ENCODE data around the gene PLCB4.
A peak's percentile ranks its signal among the peaks of the same experiment; 100 is the strongest.

PLCB4 gene

DNA sequence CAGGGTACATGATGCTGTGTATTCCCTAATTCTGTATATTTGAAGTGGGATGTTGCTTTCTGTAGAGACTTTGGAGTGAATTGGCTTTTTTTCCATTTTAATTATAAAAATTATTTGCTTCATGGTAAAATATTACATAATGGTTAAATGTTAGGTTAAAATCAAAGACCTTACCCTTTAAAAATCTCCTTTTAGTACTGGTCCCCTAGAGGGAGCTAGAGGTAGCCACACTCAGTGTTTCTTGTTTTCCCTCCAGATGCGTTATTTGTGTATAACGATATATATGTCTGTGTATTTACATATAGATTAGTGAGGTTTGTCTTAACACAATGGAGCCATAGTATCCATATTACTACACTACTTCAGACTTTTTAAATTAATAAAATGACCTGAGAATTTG is 146.7 kb downstream of the PLCB4 start:
- H2BK15ac ChIP-seq (ENCODE audit: low read depth, poor library complexity, severe bottlenecking): no peak overlapping the region

DNA sequence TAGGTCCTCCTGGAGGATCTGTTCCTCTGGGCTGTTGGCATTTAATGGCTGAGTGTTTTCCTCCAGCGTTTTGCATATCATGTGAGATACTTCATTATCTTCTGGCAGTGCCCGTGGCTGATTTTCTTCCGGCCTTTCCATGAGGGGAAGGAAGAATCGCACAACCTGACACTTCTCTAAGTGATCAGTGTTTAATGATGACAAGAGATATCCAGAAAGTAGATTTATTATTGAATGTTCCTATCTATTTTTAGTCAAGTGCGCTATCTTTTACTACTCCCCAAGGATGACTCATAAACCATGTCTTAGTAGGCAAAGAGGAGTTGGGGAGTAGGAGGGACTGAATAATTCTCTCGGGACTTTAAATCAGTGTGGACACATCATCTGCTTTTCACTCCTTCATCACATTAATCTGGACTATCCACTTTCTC is 149.7 kb downstream of the PLCB4 start:
- no peak overlapping the region for H2AFZ ChIP-seq (ENCODE audit: low read depth, low read length)
- no peak overlapping the region for H3K18ac ChIP-seq (ENCODE audit: low read depth in 1 of 2, low read length in 2 of 2)
- DNase-seq: peak; percentile 90
- no peak overlapping the region for H3K27ac ChIP-seq (ENCODE audit: low read length, poor library complexity, severe bottlenecking)
- no peak overlapping the region for H3K4me2 ChIP-seq (ENCODE audit: low read length, poor library complexity, severe bottlenecking)
- H2BK5ac ChIP-seq (ENCODE audit: low read depth, low read length, poor library complexity, severe bottlenecking): no peak overlapping the region
- H3K79me1 ChIP-seq (replicated peaks; ENCODE audit: low read length, poor library complexity, severe bottlenecking): peaks cover 11% of the 10 kb centered on the region
- H3K14ac ChIP-seq (ENCODE audit: low read length in 2 of 2): no peak overlapping the region
- no peak overlapping the region for H2BK12ac ChIP-seq (ENCODE audit: low read length in 2 of 2)
- H3K4ac ChIP-seq (ENCODE audit: low read depth in 1 of 2, low read length in 2 of 2): no peak overlapping the region
- H3K9ac ChIP-seq (ENCODE audit: low read length): no peak overlapping the region
- no peak overlapping the region for H4K8ac ChIP-seq (ENCODE audit: low read length)
- no peak overlapping the region for H3K23ac ChIP-seq (ENCODE audit: low read length in 2 of 2)
- no peak overlapping the region for H2BK120ac ChIP-seq (ENCODE audit: low read depth, low read length)
- H3K4me1 ChIP-seq (ENCODE audit: control insufficient read depth, insufficient read depth, low read depth, low read length): peaks cover 15% of the 10 kb centered on the region
- H2BK15ac ChIP-seq (ENCODE audit: low read depth, poor library complexity, severe bottlenecking): no peak overlapping the region
- peaks cover 0 to 3% of the 10 kb centered on the region in 2 experiments for H3K36me3 ChIP-seq (ENCODE audit: control insufficient read depth in 1 of 2, insufficient read depth in 2 of 2, low read depth in 1 of 2, low read length in 2 of 2)
- H3K27me3 ChIP-seq (ENCODE audit: control insufficient read depth in 1 of 2, insufficient read depth in 1 of 2, low read length in 2 of 2): no peaks in the 10 kb centered on the region
- H3K9me3 ChIP-seq (ENCODE audit: control insufficient read depth, low read length): no peaks in the 10 kb centered on the region
- no peak overlapping the region for H2AK5ac ChIP-seq (ENCODE audit: low read length, severe bottlenecking)
- no peak overlapping the region for H4K91ac ChIP-seq (ENCODE audit: low read length)
- no peak overlapping the region for H3K4me3 ChIP-seq (ENCODE audit: insufficient read depth in 1 of 2, low read depth in 1 of 2, low read length in 2 of 2)
- 16% methylated on average over 3 of the region's 6 CpGs for WGBS

More for the DNA sequence above, 146.7 kb downstream of the PLCB4 start:
- no peak overlapping the region for H2AFZ ChIP-seq (ENCODE audit: low read depth, low read length)
- no peak overlapping the region for H3K23ac ChIP-seq (ENCODE audit: low read length in 2 of 2)
- no peak overlapping the region for H4K91ac ChIP-seq (ENCODE audit: low read length)
- no peak overlapping the region for H3K9ac ChIP-seq (ENCODE audit: low read length)
- WGBS: no CpG with 5 or more reads among the region's 2 CpGs
- DNase-seq: no peak
- no peak overlapping the region for H4K8ac ChIP-seq (ENCODE audit: low read length)
- no peak overlapping the region for H3K4ac ChIP-seq (ENCODE audit: low read depth in 1 of 2, low read length in 2 of 2)
- no peak overlapping the region for H2BK120ac ChIP-seq (ENCODE audit: low read depth, low read length)
- H3K36me3 ChIP-seq (ENCODE audit: control insufficient read depth in 1 of 2, insufficient read depth in 2 of 2, low read depth in 1 of 2, low read length in 2 of 2): peaks cover 0 to 6% of the 10 kb centered on the region in 2 experiments
- H2BK12ac ChIP-seq (ENCODE audit: low read length in 2 of 2): no peak overlapping the region
- H3K27me3 ChIP-seq (ENCODE audit: control insufficient read depth in 1 of 2, insufficient read depth in 1 of 2, low read length in 2 of 2): no peaks in the 10 kb centered on the region
- no peak overlapping the region for H3K4me3 ChIP-seq (ENCODE audit: insufficient read depth in 1 of 2, low read depth in 1 of 2, low read length in 2 of 2)
- H3K4me2 ChIP-seq (ENCODE audit: low read length, poor library complexity, severe bottlenecking): no peak overlapping the region
- peaks cover 6% of the 10 kb centered on the region for H3K4me1 ChIP-seq (ENCODE audit: control insufficient read depth, insufficient read depth, low read depth, low read length)
- no peak overlapping the region for H3K27ac ChIP-seq (ENCODE audit: low read length, poor library complexity, severe bottlenecking)
- H3K18ac ChIP-seq (ENCODE audit: low read depth in 1 of 2, low read length in 2 of 2): no peak overlapping the region
- no peak overlapping the region for H2BK5ac ChIP-seq (ENCODE audit: low read depth, low read length, poor library complexity, severe bottlenecking)
- H3K14ac ChIP-seq (ENCODE audit: low read length in 2 of 2): no peak overlapping the region
- H3K79me1 ChIP-seq (replicated peaks; ENCODE audit: low read length, poor library complexity, severe bottlenecking): peaks cover 15% of the 10 kb centered on the region
- no peak overlapping the region for H2AK5ac ChIP-seq (ENCODE audit: low read length, severe bottlenecking)
- no peaks in the 10 kb centered on the region for H3K9me3 ChIP-seq (ENCODE audit: control insufficient read depth, low read length)

GRCh38 chr20:9220874-9221547 is 152.1 kb downstream of the PLCB4 start:
- Histone ChIP-seq H3K23ac (ENCODE audit: low read length in 2 of 2) (no peak overlapping the region), H3K79me1 (replicated peaks; ENCODE audit: low read length, poor library complexity, severe bottlenecking) (peaks cover 20% of the 10 kb centered on the region), H2BK5ac (ENCODE audit: low read depth, low read length, poor library complexity, severe bottlenecking) (no peak overlapping the region), H4K91ac (ENCODE audit: low read length) (peak overlapping the region; percentile 45), H2AFZ (ENCODE audit: low read depth, low read length) (no peak overlapping the region), H3K14ac (ENCODE audit: low read length in 2 of 2) (no peak overlapping the region), H3K27ac (ENCODE audit: low read length, poor library complexity, severe bottlenecking) (peak overlapping the region; percentile 69), H3K4ac (ENCODE audit: low read depth in 1 of 2, low read length in 2 of 2) (peak overlapping the region in 1 of 2 experiments; percentile 46), H3K4me1 (ENCODE audit: control insufficient read depth, insufficient read depth, low read depth, low read length) (peaks cover 17% of the 10 kb centered on the region), H3K36me3 (ENCODE audit: control insufficient read depth in 1 of 2, insufficient read depth in 2 of 2, low read depth in 1 of 2, low read length in 2 of 2) (peaks cover 0 to 3% of the 10 kb centered on the region in 2 experiments), H3K18ac (ENCODE audit: low read depth in 1 of 2, low read length in 2 of 2) (peak overlapping the region in 1 of 2 experiments; percentile 25), H3K4me3 (ENCODE audit: insufficient read depth in 1 of 2, low read depth in 1 of 2, low read length in 2 of 2) (no peak overlapping the region), H3K27me3 (ENCODE audit: control insufficient read depth in 1 of 2, insufficient read depth in 1 of 2, low read length in 2 of 2) (peaks cover 0 to under 1% of the 10 kb centered on the region in 2 experiments), H4K8ac (ENCODE audit: low read length) (no peak overlapping the region), H2BK12ac (ENCODE audit: low read length in 2 of 2) (peak overlapping the region; percentile 45 to 52), H3K9ac (ENCODE audit: low read length) (no peak overlapping the region), H3K9me3 (ENCODE audit: control insufficient read depth, low read length) (no peaks in the 10 kb centered on the region), H2AK5ac (ENCODE audit: low read length, severe bottlenecking) (peak overlapping the region; percentile 87), H2BK120ac (ENCODE audit: low read depth, low read length) (no peak overlapping the region), H3K4me2 (ENCODE audit: low read length, poor library complexity, severe bottlenecking) (no peak overlapping the region), H2BK15ac (ENCODE audit: low read depth, poor library complexity, severe bottlenecking) (no peak overlapping the region)
- DNase-seq: peak; percentile 88
- 47% methylated on average over 5 of the region's 6 CpGs for WGBS

DNA sequence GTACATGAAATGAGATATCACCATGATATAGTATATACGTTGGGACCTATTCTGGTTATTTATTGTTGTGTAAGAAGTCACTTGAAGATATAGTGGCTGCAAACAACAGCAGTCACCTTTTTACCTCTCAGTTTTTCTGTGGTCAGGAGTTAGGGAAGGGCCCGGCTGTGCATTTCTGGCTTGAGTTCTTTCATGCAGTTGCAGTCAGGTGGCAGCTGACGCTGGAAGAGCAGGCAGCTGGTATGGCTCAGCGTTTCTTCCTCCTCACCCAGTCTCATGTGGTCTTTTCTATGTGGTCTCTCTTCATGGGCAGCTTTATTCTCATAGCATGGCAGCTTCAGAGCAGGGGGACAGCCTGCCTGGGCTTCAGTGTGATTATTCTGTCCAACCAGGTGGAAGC is 154.4 kb downstream of the PLCB4 start:
- H3K27me3 ChIP-seq (ENCODE audit: control insufficient read depth in 1 of 2, insufficient read depth in 1 of 2, low read length in 2 of 2): peaks cover 0 to 5% of the 10 kb centered on the region in 2 experiments
- no peak overlapping the region for H2AK5ac ChIP-seq (ENCODE audit: low read length, severe bottlenecking)
- no peak overlapping the region for H2BK120ac ChIP-seq (ENCODE audit: low read depth, low read length)
- peaks cover 16% of the 10 kb centered on the region for H3K4me1 ChIP-seq (ENCODE audit: control insufficient read depth, insufficient read depth, low read depth, low read length)
- no peak overlapping the region for H2BK5ac ChIP-seq (ENCODE audit: low read depth, low read length, poor library complexity, severe bottlenecking)
- no peak overlapping the region for H3K4ac ChIP-seq (ENCODE audit: low read depth in 1 of 2, low read length in 2 of 2)
- no peak overlapping the region for H3K4me3 ChIP-seq (ENCODE audit: insufficient read depth in 1 of 2, low read depth in 1 of 2, low read length in 2 of 2)
- DNase-seq: no peak
- peaks cover 0 to 3% of the 10 kb centered on the region in 2 experiments for H3K36me3 ChIP-seq (ENCODE audit: control insufficient read depth in 1 of 2, insufficient read depth in 2 of 2, low read depth in 1 of 2, low read length in 2 of 2)
- no peak overlapping the region for H3K27ac ChIP-seq (ENCODE audit: low read length, poor library complexity, severe bottlenecking)
- H3K9ac ChIP-seq (ENCODE audit: low read length): no peak overlapping the region
- no peak overlapping the region for H3K23ac ChIP-seq (ENCODE audit: low read length in 2 of 2)
- no peak overlapping the region for H4K91ac ChIP-seq (ENCODE audit: low read length)
- peaks cover 15% of the 10 kb centered on the region for H3K79me1 ChIP-seq (replicated peaks; ENCODE audit: low read length, poor library complexity, severe bottlenecking)
- H2AFZ ChIP-seq (ENCODE audit: low read depth, low read length): no peak overlapping the region
- H2BK15ac ChIP-seq (ENCODE audit: low read depth, poor library complexity, severe bottlenecking): no peak overlapping the region
- H3K9me3 ChIP-seq (ENCODE audit: control insufficient read depth, low read length): no peaks in the 10 kb centered on the region
- 100% methylated on average over 4 of the region's 4 CpGs for WGBS
- H3K4me2 ChIP-seq (ENCODE audit: low read length, poor library complexity, severe bottlenecking): no peak overlapping the region
- no peak overlapping the region for H3K14ac ChIP-seq (ENCODE audit: low read length in 2 of 2)
- H3K18ac ChIP-seq (ENCODE audit: low read depth in 1 of 2, low read length in 2 of 2): no peak overlapping the region
- no peak overlapping the region for H4K8ac ChIP-seq (ENCODE audit: low read length)
- no peak overlapping the region for H2BK12ac ChIP-seq (ENCODE audit: low read length in 2 of 2)
